KMS-11 (cell line): ENCODE data around the gene KRT32.

Experiments used
- H2AFZ ChIP-seq: fragments of 200-600 bp; sonication (generic); 2 replicates; pipeline ENCODE4 v1.6.1; 2016; ENCODE audit warnings: antibody characterized with exemption, mixed run types, low read depth
- H3K27ac ChIP-seq: fragments of 200-600 bp; sonication (generic); 2 replicates; pipeline ENCODE4 v1.6.1; 2016; ENCODE audit warnings: mild to moderate bottlenecking, mixed run types
- H3K27me3 ChIP-seq: fragments of 200-600 bp; sonication (generic); 2 replicates; pipeline ENCODE4 v1.6.1; 2017; ENCODE audit warnings: mild to moderate bottlenecking, low read depth, mixed run types, moderate library complexity; ENCODE audit not compliant: insufficient read depth
- H3K36me3 ChIP-seq: fragments of 200-600 bp; sonication (generic); 2 replicates; pipeline ENCODE4 v1.6.1; 2017; ENCODE audit warnings: mild to moderate bottlenecking, mixed run types; ENCODE audit not compliant: insufficient read depth
- H3K4me1 ChIP-seq: fragments of 200-600 bp; sonication (generic); 2 replicates; pipeline ENCODE4 v1.6.1; 2016; ENCODE audit warnings: mild to moderate bottlenecking, low read depth, mixed run types; ENCODE audit not compliant: poor library complexity, severe bottlenecking
- H3K4me2 ChIP-seq: fragments of 200-600 bp; sonication (generic); 2 replicates; pipeline ENCODE4 v1.7.0; 2016; ENCODE audit warnings: mild to moderate bottlenecking, mixed run types
- H3K4me3 ChIP-seq: fragments of 200-600 bp; sonication (generic); IDR thresholded peaks from 2 replicates; pipeline ENCODE4 v1.6.1; 2017; ENCODE audit warnings: low read depth, low read length, mixed read lengths; ENCODE audit not compliant: insufficient read depth
- H3K79me2 ChIP-seq: fragments of 200-600 bp; sonication (generic); 2 replicates; pipeline ENCODE4 v1.6.1; 2016; ENCODE audit warnings: low read depth, mixed run types; ENCODE audit not compliant: insufficient read depth
- H3K9ac ChIP-seq: fragments of 200-600 bp; sonication (generic); 2 replicates; pipeline ENCODE4 v1.6.1; 2016; ENCODE audit warnings: mild to moderate bottlenecking, mixed run types
- H4K20me1 ChIP-seq: fragments of 200-600 bp; sonication (generic); 2 replicates; pipeline ENCODE4 v1.6.1; 2016; ENCODE audit warnings: mild to moderate bottlenecking, mixed run types; ENCODE audit not compliant: insufficient read depth
- CTCF ChIP-seq: fragments of 200-600 bp; sonication (generic); conservative IDR thresholded peaks from 2 replicates; pipeline ENCODE4 v1.6.1; 2017; ENCODE audit warnings: low read depth, mild to moderate bottlenecking, antibody characterized with exemption, low read length, moderate library complexity, mixed read lengths

The KRT32 gene

GRCh38 chr17:41486316-41486715, 19.1 kb upstream of the KRT32 start:
- no peaks in the 10 kb centered on the region for H3K79me2 ChIP-seq
- no peaks in the 10 kb centered on the region for H3K36me3 ChIP-seq
- no peak overlapping the region for H3K9ac ChIP-seq
- no peak for TF ChIP-seq CTCF
- H3K4me2 ChIP-seq, result no peak overlapping the region
- no peaks in the 10 kb centered on the region for H4K20me1 ChIP-seq
- H3K27ac ChIP-seq, result no peak overlapping the region
- no peaks in the 10 kb centered on the region for H3K4me1 ChIP-seq
- no peaks in the 10 kb centered on the region; the same call in 1 of the 2 replicates for H3K27me3 ChIP-seq
- no peak overlapping the region for H2AFZ ChIP-seq
- no peak overlapping the region for H3K4me3 ChIP-seq

- Histone ChIP-seq H2AFZ (no peak overlapping the region), H3K36me3 (no peaks in the 10 kb centered on the region), H3K27me3 (no peaks in the 10 kb centered on the region; the same call in 1 of the 2 replicates), H3K9ac (no peak overlapping the region), H3K4me2 (no peak overlapping the region), H4K20me1 (no peaks in the 10 kb centered on the region), H3K4me3 (no peak overlapping the region), H3K27ac (no peak overlapping the region), H3K79me2 (no peaks in the 10 kb centered on the region), H3K4me1 (no peaks in the 10 kb centered on the region)
- no peak for TF ChIP-seq CTCF
Measured at GRCh38 chr17:41484920-41485904, 18.0 kb upstream of the KRT32 start.

GRCh38 chr17:41483991-41484826, 17.0 kb upstream of the KRT32 start:
- H3K4me2 ChIP-seq, result no peak overlapping the region
- TF ChIP-seq CTCF, result no peak

GRCh38 chr17:41483531-41483930, 16.3 kb upstream of the KRT32 start:
- no peak overlapping the region for H3K4me3 ChIP-seq
- no peak overlapping the region for H3K4me2 ChIP-seq
- H3K27me3 ChIP-seq, result no peaks in the 10 kb centered on the region
- H4K20me1 ChIP-seq, result no peaks in the 10 kb centered on the region
- no peak overlapping the region for H3K9ac ChIP-seq
- no peaks in the 10 kb centered on the region for H3K4me1 ChIP-seq
- H3K36me3 ChIP-seq, result no peaks in the 10 kb centered on the region
- H3K27ac ChIP-seq, result no peak overlapping the region
- H2AFZ ChIP-seq, result no peak overlapping the region
- TF ChIP-seq CTCF, result no peak
- no peaks in the 10 kb centered on the region for H3K79me2 ChIP-seq

More at GRCh38 chr17:41483991-41484826, 17.0 kb upstream of the KRT32 start:
- H3K36me3 ChIP-seq, result no peaks in the 10 kb centered on the region
- no peaks in the 10 kb centered on the region for H4K20me1 ChIP-seq
- no peak overlapping the region for H2AFZ ChIP-seq
- H3K4me3 ChIP-seq, result no peak overlapping the region
- no peak overlapping the region for H3K9ac ChIP-seq
- H3K4me1 ChIP-seq, result no peaks in the 10 kb centered on the region
- no peaks in the 10 kb centered on the region for H3K27me3 ChIP-seq
- H3K27ac ChIP-seq, result no peak overlapping the region
- no peaks in the 10 kb centered on the region for H3K79me2 ChIP-seq
